Subcutaneous abdominal adipose tissue (tissue), 5 donors: ENCODE data around the gene ZSCAN18.
"Not testable (repeated sequence)": the region's sequence is repeated elsewhere in the genome, so short reads cannot be mapped to it uniquely, and the experiment has no call there.

Experiments
- H3K27ac ChIP-seq: one replicate; pipeline ENCODE4 v1.7.0; 2013; ENCODE audit warnings: low read depth, mild to moderate bottlenecking, inconsistent platforms, low read length, moderate library complexity
- H3K27me3 ChIP-seq, 5 donors: one replicate each; pipeline ENCODE4 v1.7.0; 2013; ENCODE audit warnings: low read length in 5 of 5, inconsistent platforms in 1 of 5; ENCODE audit not compliant: control insufficient read depth in 5 of 5, insufficient read depth in 4 of 5
- H3K36me3 ChIP-seq, 5 donors: one replicate each; pipeline ENCODE4 v1.7.0; 2013; ENCODE audit warnings: low read length in 5 of 5; ENCODE audit not compliant: control insufficient read depth in 5 of 5, insufficient read depth in 5 of 5
- H3K4me1 ChIP-seq, 5 donors: one replicate each; pipeline ENCODE4 v1.7.0; 2013; ENCODE audit warnings: low read length in 5 of 5, mild to moderate bottlenecking in 3 of 5, moderate library complexity in 1 of 5; ENCODE audit not compliant: control insufficient read depth in 5 of 5, insufficient read depth in 5 of 5
- H3K4me3 ChIP-seq, 5 donors: one replicate each; pipeline ENCODE4 v1.7.0; 2013; ENCODE audit warnings: low read length in 5 of 5, low read depth in 1 of 5
- H3K9ac ChIP-seq, 5 donors: one replicate each; pipeline ENCODE4 v1.7.0; 2013; ENCODE audit warnings: low read length in 5 of 5, mild to moderate bottlenecking in 4 of 5, moderate library complexity in 3 of 5
- H3K9me3 ChIP-seq, 5 donors: one replicate each; pipeline ENCODE4 v1.7.0; 2013; ENCODE audit warnings: low read length in 5 of 5; ENCODE audit not compliant: control insufficient read depth in 5 of 5
- donor health status: healthy.
- donor health status: healthy.
- donor health status: healthy.
- donor health status: healthy.
- donor health status: healthy.

ZSCAN18 gene, protein sequence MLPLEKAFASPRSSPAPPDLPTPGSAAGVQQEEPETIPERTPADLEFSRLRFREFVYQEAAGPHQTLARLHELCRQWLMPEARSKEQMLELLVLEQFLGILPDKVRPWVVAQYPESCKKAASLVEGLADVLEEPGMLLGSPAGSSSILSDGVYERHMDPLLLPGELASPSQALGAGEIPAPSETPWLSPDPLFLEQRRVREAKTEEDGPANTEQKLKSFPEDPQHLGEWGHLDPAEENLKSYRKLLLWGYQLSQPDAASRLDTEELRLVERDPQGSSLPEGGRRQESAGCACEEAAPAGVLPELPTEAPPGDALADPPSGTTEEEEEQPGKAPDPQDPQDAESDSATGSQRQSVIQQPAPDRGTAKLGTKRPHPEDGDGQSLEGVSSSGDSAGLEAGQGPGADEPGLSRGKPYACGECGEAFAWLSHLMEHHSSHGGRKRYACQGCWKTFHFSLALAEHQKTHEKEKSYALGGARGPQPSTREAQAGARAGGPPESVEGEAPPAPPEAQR

DNA sequence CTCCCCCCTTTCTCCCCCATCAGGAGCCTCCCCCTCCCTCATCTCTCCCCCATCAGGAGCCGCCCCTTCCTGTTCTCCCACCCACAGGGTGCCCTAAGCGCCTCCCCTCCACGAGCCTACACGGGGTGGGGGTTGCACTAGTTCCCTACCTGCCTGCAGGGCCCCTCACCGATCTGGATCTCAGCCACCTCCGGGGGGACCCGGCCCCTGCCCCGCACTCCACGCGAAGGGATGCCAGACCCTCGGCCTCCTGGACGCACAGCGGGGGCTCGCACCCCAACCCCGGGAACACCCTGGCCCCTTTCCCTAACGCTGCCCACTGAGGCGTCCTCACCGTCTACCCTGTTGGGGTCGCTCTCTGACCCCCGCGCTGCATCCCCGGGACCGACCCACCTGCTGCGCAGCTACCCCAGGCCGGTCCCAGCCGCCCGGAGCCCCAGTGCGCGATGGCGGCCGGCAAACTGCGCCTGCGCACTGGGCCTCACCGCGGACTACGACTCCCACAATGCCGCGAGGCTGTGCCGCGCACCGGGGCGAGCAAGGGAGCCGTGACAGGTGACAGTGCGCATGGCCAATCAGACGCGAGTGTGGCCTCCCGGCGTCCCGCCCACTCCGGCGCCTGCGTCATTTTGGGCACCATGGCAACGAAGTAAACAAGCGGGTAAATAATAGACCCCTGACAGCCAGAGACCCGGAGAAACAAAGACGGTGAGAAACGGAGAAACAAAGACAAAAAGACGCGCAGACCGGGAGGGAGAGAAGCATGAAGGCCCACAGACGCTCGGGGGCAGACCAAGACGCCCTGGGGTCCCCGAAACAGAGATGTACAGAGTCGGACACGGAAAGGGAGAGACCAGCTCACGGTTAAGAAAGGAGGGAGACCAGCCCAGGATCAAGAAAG is at the start of gene ZSCAN18:
TSS of gene ZSCAN18 (minus strand) at position 451 of the 901 bp plus-strand sequence. CDS start 7,964 bp downstream, outside the sequence.
- peak within 1 kb of the TSS; percentile 83 to 95 (median 90) for H3K9ac ChIP-seq
- peak within 1 kb of the TSS; percentile 85 to 94 (median 87) for H3K4me3 ChIP-seq
- peaks cover 5 to 17% (median 15%) of the 10 kb centered on the region in 5 donors for H3K4me1 ChIP-seq
- H3K27me3 ChIP-seq: no peaks in the 10 kb centered on the region
- H3K27ac ChIP-seq: peak within 1 kb of the TSS; percentile 99
- H3K36me3 ChIP-seq: no peaks in the 10 kb centered on the region
- peaks cover 0 to 61% (median 38%) of the 10 kb centered on the region in 5 donors for H3K9me3 ChIP-seq

DNA sequence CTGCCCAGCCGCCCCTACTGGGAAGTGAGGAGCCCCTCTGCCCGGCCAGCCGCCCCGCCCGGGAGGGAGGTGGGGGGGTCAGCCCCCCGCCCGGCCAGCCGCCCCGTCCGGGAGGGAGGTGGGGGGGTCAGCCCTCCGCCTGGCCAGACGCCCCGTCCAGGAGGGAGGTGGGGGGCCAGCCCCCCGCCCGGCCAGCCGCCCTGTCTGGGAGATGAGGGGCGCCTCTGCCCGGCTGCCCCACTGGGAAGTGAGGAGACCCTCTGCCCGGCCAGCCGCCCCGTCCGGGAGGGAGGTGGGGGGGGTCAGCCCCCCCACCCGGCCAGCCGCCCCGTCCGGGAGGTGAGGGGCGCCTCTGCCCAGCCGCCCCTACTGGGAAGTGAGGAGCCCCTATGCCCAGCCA is 49.4 kb upstream of the ZSCAN18 start:
- H3K4me1 ChIP-seq: peaks cover 0 to 20% (median 10%) of the 10 kb centered on the region in 5 donors
- not testable (repeated sequence) for H3K9ac ChIP-seq, H3K4me3 ChIP-seq, H3K27ac ChIP-seq, H3K27me3 ChIP-seq, H3K36me3 ChIP-seq
- H3K9me3 ChIP-seq: peaks cover 15 to 39% (median 29%) of the 10 kb centered on the region in 5 donors

DNA sequence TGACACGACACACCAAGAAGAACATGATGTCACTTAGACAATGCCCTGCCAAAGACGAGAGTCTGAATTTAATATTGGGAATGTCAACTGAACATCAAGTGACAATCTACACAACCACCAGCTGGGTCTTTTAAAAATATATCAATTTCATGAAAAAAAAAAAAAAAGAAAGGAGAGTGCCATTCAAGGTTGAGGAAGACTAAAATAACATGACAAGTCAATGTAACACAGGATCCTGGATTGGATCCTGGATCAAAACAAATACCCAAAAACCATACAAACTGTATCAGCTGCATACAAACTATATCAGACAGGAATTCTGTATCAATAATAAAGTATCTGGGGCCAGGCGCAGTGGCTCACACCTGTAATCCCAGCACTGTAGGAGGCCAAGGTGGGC is 47.8 kb upstream of the ZSCAN18 start:
- no peak overlapping the region for H3K27ac ChIP-seq
- no peaks in the 10 kb centered on the region for H3K27me3 ChIP-seq
- peak overlapping the region in 4 of 5 donors; percentile 6 to 40 (median 28) for H3K4me3 ChIP-seq
- no peak overlapping the region for H3K9ac ChIP-seq
- H3K9me3 ChIP-seq: peaks cover 20 to 51% (median 43%) of the 10 kb centered on the region in 5 donors
- H3K36me3 ChIP-seq: peaks cover 8 to 21% (median 19%) of the 10 kb centered on the region in 5 donors
- H3K4me1 ChIP-seq: peaks cover 0 to 17% (median 10%) of the 10 kb centered on the region in 5 donors

DNA sequence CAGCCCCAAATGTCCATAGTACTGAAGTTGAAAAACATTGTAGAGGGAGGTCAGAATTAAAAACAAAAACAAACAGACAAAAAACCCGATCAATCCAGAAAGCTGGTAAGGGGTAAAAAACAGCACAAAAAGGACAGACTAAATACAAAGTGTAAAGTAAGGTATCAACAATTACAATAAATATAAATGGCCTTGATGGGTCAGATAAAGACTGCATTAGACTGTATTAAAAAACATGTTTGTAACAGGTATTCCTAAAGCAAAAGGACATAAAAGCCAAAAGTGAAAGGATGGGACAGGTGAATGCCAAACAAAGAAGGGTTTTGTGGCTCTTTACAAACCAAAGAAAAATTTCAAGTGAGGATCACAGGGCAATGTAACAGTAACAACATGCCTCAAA is 36.2 kb upstream of the ZSCAN18 start:
- H3K27me3 ChIP-seq: no peaks in the 10 kb centered on the region
- H3K9ac ChIP-seq: no peak overlapping the region
- peak overlapping the region; percentile 8 to 59 (median 42) for H3K4me3 ChIP-seq
- peaks cover 41 to 86% (median 75%) of the 10 kb centered on the region in 5 donors for H3K36me3 ChIP-seq
- H3K4me1 ChIP-seq: no peaks in the 10 kb centered on the region
- H3K9me3 ChIP-seq: peaks cover 63 to 97% (median 93%) of the 10 kb centered on the region in 5 donors
- no peak overlapping the region for H3K27ac ChIP-seq

DNA sequence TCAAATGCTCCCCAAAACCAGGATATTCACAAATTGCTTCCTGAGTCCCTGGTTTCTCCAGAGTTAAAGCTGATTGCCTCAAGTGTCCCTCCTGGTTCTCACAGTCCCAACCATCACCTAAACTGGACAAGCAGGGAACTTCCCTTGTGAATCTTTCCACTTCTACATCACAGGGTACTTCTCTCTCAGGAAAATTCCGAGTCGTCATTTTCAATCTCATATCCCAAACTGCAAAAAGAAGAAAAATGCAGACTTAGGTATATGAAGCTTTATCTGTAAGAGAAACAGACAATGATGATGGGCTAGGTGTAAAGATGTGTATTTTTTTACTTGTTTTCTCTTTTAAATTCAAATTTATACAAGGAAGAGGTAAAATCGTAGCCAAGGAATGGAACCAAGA is 31.3 kb upstream of the ZSCAN18 start:
- peaks cover 40 to 71% (median 61%) of the 10 kb centered on the region in 5 donors for H3K36me3 ChIP-seq
- peak overlapping the region; percentile 48 to 72 (median 59) for H3K4me3 ChIP-seq
- H3K9me3 ChIP-seq: peaks cover 77 to 99% (median 96%) of the 10 kb centered on the region in 5 donors
- no peaks in the 10 kb centered on the region for H3K27me3 ChIP-seq
- no peak overlapping the region for H3K27ac ChIP-seq
- no peaks in the 10 kb centered on the region for H3K4me1 ChIP-seq
- H3K9ac ChIP-seq: no peak overlapping the region

DNA sequence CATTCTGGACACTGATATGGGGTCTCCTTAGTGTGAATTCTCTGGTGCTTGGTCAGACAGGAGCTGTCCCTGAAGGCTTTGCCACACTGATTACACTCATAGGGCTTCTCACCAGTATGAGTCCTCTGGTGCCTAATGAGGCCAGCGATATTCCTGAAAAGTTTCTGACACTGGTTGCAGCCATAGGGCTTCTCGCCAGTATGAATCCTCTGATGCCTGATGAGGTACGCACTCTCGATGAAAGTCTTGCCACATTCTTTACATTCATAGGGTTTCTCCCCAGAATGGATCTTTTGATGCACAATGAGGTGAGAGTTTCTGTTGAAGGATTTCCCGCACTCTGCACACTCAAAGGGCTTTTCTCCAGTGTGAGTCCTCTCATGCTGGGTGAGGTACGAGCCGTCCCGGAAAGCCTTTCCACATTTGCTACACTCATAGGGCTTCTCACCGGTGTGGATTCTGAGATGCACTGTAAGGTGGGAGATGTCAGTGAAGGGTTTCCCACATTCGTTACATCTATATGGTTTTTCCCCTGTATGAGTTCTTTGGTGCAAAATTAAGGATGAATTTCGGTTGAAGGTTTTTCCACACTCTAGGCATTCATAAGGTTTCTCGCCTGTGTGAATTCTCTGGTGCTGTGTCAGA is 30.1 kb upstream of the ZSCAN18 start:
- no peaks in the 10 kb centered on the region for H3K27me3 ChIP-seq
- H3K4me1 ChIP-seq: no peaks in the 10 kb centered on the region
- peaks cover 75 to 99% (median 96%) of the 10 kb centered on the region in 5 donors for H3K9me3 ChIP-seq
- H3K4me3 ChIP-seq: peak overlapping the region; percentile 48 to 72 (median 59)
- no peak overlapping the region for H3K27ac ChIP-seq
- H3K9ac ChIP-seq: no peak overlapping the region
- H3K36me3 ChIP-seq: peaks cover 33 to 61% (median 50%) of the 10 kb centered on the region in 5 donors

DNA sequence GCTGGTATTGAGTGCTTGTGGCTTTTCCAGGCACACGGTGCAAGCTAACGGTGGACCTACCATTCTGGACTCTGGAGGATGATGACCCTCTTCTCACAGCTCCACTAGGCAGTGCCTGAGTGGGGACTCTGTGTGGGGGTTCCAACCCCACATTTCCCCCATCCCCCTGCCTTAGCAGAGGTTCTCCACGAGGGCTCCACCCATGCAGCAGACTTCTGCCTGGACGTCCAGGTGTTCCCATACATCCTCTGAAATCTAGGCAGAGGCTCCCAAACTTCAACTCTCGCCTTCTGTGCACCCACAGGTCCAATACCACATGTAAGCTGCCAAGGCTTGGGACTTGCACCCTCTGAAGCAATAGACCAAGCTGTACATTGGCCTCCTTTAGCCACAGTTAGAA is 25.3 kb upstream of the ZSCAN18 start:
- Histone ChIP-seq H3K4me3 (peak overlapping the region; percentile 17 to 59 (median 32)), H3K9me3 (peaks cover 73 to 98% (median 94%) of the 10 kb centered on the region in 5 donors), H3K4me1 (no peaks in the 10 kb centered on the region), H3K27me3 (no peaks in the 10 kb centered on the region), H3K9ac (no peak overlapping the region), H3K36me3 (peaks cover 7 to 19% (median 11%) of the 10 kb centered on the region in 5 donors), H3K27ac (no peak overlapping the region)

DNA sequence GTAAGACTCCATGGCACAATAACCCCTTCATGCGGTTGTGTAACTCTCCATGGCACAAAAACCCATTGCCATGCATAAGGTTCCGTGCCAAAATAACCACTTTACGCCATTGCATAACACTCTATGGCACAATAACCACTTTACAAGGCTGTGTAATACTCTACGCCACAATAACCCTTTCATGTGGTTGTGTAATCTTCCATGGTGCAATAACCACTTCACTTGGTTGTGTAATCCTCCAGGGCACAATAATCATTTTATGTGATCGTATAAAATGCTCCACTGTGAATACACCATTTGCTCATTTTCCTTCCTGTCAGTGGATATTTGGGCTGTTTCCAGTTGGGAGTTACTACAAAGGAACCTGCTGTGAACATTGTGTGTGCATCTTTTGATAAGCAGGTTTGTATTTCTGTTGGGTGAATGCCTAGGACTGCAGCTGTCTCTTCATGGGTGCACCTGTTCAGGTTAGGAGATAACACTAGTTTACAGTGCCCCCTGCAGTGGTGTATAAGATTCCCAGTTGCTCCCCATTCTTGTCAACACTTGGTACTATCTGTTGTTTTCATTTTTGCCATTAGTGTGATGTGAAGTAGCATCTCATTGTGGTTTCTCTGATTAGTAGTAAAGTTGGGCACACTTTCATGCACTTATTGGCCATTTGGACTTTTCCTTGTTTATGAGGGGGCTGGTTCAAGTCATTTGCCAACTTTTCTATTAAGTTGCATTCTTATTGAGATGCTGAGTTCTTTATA is 21.1 kb upstream of the ZSCAN18 start:
- Histone ChIP-seq H3K9ac (no peak overlapping the region), H3K27ac (no peak overlapping the region), H3K4me3 (peak overlapping the region in 4 of 5 donors; percentile 24 to 51 (median 49)), H3K27me3 (no peaks in the 10 kb centered on the region), H3K36me3 (no peaks in the 10 kb centered on the region), H3K9me3 (peaks cover 60 to 95% (median 91%) of the 10 kb centered on the region in 5 donors), H3K4me1 (peaks cover 0 to 3% (median 0%) of the 10 kb centered on the region in 5 donors)
